ENCODE measurements around the gene CTNNA1.
A peak's percentile ranks its signal among the peaks of the same experiment; 100 is the strongest.
"Not testable (repeated sequence)": the region's sequence is repeated elsewhere in the genome, so short reads cannot be mapped to it uniquely, and the experiment has no call there.

Gene CTNNA1

DNA sequence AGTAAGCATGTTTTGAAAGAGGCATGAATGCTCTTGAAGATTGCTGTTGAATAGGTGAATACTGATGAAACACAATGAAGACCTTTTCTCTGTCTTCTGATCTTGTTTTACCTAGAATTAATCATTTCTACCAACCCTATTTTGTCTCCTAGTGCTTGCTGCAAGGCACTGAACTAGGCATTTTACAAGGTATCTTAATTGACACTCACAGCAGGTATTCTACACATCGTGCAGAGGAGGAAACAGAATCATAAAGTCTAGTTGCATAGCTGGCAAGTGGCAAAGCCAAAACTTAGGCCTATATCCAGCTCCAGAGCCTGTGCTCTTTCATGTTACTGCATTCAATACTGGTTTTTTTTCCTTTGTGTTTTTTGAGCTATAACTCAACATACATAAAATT, 50.7 kb downstream of the CTNNA1 start:
- no peak overlapping the region for H3K4me3 Mint-ChIP-seq
- H3K9me3 Mint-ChIP-seq = peaks cover 8 to 18% of the 10 kb centered on the region in 2 donors
- peaks cover 42% of the 10 kb centered on the region for H3K27me3 Mint-ChIP-seq
- H3K27ac Mint-ChIP-seq = no peak overlapping the region
- no peaks in the 10 kb centered on the region for H3K4me1 Mint-ChIP-seq
- DNase-seq = no peak
- ATAC-seq = no peak

DNA sequence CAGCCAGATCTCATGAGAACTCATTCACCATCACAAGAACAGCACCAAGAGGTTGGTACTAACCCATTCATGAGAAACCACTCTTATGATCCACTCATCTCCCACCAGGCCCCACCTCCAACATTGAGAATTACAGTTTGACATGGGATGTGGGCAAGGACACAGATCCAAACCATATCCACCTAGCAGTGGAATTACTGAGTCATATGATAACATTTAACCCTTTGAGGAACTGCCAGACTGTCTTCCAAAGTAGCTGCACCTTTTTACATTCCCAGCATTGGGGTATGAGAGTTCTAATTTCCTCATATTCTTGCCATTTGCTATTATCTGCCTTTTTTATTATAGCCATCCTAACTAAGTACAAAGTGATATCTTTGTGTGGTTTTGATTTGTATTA, 51.9 kb downstream of the CTNNA1 start:
- Mint-ChIP-seq H3K9me3 (peaks cover 3 to 12% of the 10 kb centered on the region in 2 donors), H3K4me3 (no peak overlapping the region), H3K27ac (no peak overlapping the region), H3K4me1 (no peaks in the 10 kb centered on the region), H3K27me3 (peaks cover 30% of the 10 kb centered on the region)
- no peak for ATAC-seq
- no peak for DNase-seq

DNA sequence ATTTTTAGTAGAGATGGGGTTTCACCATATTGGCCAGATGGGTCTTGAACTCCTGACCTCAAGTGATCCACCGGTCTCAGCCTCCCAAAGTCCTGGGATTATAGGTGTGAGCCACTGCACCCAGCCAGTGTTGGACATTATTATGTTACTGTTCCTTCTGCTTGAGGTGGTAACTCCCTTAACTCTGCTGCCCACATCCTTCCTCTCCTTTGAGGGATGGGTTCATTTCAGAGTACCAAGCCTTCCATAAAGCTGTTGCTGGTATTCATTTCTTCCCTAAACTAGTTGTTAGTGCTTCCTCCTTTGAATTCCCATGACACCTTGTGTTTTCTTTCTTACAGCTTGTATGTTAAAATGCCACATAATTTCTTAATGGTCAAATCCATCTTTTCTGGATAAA, 54.0 kb downstream of the CTNNA1 start:
- H3K4me3 Mint-ChIP-seq = no peak overlapping the region
- peaks cover 0 to 8% of the 10 kb centered on the region in 2 donors for H3K9me3 Mint-ChIP-seq
- ATAC-seq = no peak
- H3K4me1 Mint-ChIP-seq = no peaks in the 10 kb centered on the region
- no peak for DNase-seq
- H3K27me3 Mint-ChIP-seq = peaks cover 14% of the 10 kb centered on the region
- H3K27ac Mint-ChIP-seq = no peak overlapping the region

DNA sequence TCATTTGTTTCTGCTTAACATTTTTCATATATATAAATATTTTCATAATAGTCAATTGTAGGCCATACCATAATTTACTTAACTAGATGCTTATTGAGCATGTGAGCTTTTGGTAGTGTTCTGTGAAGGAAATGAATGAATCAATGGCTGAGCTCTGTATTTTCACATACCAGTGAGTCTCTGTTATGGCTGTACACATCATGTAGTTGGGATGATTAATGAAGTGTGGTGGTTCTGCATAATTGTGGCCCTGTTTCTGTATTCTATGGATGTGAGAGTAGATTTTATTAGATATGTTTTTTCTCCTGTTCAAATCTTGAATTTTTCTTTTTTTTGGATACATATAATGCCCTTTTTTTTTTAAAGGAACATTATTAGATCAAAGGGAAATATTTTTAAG, 56.2 kb downstream of the CTNNA1 start:
- ATAC-seq (no peak), DNase-seq (no peak)
- Mint-ChIP-seq H3K27me3 (no peaks in the 10 kb centered on the region), H3K4me1 (no peaks in the 10 kb centered on the region), H3K4me3 (no peak overlapping the region), H3K9me3 (peaks cover 0 to 8% of the 10 kb centered on the region in 2 donors), H3K27ac (no peak overlapping the region)

DNA sequence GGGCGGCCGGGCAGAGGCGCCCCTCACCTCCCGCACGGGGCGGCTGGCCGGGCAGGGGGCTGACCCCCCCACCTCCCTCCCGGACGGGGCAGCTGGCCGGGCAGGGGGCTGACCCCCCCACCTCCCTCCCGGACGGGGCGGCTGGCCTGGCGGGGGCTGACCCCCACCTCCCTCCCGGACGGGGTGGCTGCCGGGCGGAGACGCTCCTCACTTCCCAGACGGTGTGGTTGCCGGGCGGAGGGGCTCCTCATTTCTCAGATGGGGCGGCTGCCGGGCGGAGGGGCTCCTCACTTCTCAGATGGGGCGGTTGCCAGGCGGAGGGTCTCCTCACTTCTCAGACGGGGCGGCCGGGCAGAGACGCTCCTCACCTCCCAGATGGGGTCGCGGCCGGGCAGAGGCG, 57.6 kb downstream of the CTNNA1 start:
- not testable (repeated sequence) for ATAC-seq, H3K4me3 Mint-ChIP-seq, H3K27ac Mint-ChIP-seq, DNase-seq, H3K4me1 Mint-ChIP-seq, H3K27me3 Mint-ChIP-seq, H3K9me3 Mint-ChIP-seq

DNA sequence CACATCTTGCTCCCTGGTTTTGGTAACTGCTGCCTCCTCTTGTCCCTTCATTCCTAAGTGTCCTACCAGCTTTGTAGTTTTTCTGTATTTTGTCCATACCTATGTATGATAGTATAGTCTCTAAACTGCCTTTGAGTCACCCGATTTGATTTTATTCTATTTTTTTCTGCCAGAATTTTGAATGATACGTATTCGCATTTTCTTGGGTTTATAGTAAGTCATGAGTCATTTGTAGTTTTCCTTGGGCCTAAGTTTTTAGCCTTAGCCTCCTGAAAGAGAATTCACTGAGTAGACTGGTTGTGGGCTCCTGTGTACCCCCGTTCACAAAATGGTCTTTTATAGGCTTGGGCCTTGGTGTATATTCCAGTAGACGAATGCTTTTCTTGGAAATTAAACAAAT, 62.3 kb downstream of the CTNNA1 start:
- no peak overlapping the region for H3K4me3 Mint-ChIP-seq
- H3K27ac Mint-ChIP-seq = no peak overlapping the region
- no peaks in the 10 kb centered on the region for H3K9me3 Mint-ChIP-seq
- no peaks in the 10 kb centered on the region for H3K4me1 Mint-ChIP-seq
- ATAC-seq = no peak
- no peak for DNase-seq
- H3K27me3 Mint-ChIP-seq = peaks cover 12% of the 10 kb centered on the region

DNA sequence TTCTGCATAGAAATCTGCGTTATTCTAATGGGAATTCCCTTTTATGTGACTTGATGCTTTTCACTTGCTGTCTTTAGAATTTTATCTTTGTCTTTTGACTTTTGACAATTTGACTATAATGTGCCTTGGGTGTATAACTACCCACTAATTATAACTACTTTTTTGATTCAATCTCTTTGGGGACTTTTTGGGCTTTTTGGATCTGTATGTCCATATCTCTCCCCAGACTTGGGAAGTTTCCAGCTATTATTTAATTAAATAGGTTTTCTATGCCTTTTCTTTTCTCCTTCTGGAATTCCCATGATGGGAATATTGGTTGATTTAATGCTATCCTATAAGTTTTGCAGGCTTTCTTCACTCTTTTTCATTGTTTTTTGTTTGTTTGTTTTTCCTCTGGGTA, 64.0 kb downstream of the CTNNA1 start:
- ATAC-seq (no peak), DNase-seq (no peak)
- Mint-ChIP-seq H3K27ac (no peak overlapping the region), H3K4me1 (no peaks in the 10 kb centered on the region), H3K27me3 (peaks cover 14% of the 10 kb centered on the region), H3K9me3 (no peaks in the 10 kb centered on the region), H3K4me3 (no peak overlapping the region)

DNA sequence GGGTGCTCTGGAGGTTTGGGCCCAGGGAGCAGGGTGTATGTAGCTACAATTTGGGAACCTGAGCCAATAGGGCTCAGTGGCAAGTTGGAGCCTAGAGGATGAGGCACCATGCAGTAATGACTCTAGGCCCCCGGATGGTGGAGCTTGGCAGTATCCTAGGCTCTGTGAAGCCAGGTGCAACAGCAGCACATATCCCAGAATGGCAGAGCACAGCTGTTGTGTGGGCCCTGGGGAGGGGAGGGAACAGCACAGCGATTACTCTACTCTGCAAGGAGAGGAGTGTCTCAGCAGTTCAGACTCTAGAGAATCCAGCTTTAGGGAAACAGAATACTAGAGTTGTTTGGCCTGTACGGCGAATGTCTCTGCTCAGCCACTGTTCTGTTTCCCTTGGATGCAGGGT, 65.9 kb downstream of the CTNNA1 start:
- DNase-seq (no peak), ATAC-seq (no peak)
- Mint-ChIP-seq H3K27me3 (peaks cover 26% of the 10 kb centered on the region), H3K4me3 (no peak overlapping the region), H3K9me3 (no peaks in the 10 kb centered on the region), H3K27ac (no peak overlapping the region), H3K4me1 (no peaks in the 10 kb centered on the region)

DNA sequence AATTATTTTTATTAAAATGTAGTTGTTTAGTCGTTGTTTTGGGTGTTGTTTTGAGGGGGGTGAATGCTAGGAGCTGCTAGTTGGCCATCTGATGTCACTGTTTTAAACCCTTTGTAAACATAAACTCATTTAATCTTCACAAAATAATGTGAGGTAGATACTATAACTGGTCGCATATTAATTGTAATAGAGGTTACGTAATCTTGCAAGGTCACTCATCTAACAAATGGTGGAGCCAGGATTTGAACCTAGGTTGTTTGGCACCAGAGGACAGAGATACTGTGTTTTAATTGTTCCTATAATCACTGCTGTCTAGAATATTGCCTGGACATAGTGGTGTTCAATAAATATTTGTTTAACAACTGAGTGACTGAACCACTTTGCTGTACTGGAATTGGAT, 67.5 kb downstream of the CTNNA1 start:
- DNase-seq = no peak
- no peak for ATAC-seq
- no peak overlapping the region for H3K27ac Mint-ChIP-seq
- H3K27me3 Mint-ChIP-seq = peaks cover 26% of the 10 kb centered on the region
- no peak overlapping the region for H3K4me3 Mint-ChIP-seq
- H3K4me1 Mint-ChIP-seq = peaks cover 6% of the 10 kb centered on the region
- H3K9me3 Mint-ChIP-seq = no peaks in the 10 kb centered on the region

DNA sequence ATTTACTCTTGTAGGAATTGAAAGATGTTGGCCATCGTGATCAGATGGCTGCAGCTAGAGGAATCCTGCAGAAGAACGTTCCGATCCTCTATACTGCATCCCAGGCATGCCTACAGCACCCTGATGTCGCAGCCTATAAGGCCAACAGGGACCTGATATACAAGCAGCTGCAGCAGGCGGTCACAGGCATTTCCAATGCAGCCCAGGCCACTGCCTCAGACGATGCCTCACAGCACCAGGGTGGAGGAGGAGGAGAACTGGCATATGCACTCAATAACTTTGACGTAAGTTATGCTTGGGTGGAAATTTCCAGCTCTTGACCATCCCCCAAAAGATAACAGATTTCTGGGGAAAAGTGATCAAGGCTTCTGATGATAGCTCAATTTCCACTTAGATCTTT, 71.3 kb downstream of the CTNNA1 start:
- H3K4me1 Mint-ChIP-seq = peaks cover 6% of the 10 kb centered on the region
- ATAC-seq (no peak), DNase-seq (no peak)
- peaks cover 31% of the 10 kb centered on the region for H3K27me3 Mint-ChIP-seq
- no peak overlapping the region for H3K27ac Mint-ChIP-seq
- no peak overlapping the region for H3K4me3 Mint-ChIP-seq
- H3K9me3 Mint-ChIP-seq = no peaks in the 10 kb centered on the region

DNA sequence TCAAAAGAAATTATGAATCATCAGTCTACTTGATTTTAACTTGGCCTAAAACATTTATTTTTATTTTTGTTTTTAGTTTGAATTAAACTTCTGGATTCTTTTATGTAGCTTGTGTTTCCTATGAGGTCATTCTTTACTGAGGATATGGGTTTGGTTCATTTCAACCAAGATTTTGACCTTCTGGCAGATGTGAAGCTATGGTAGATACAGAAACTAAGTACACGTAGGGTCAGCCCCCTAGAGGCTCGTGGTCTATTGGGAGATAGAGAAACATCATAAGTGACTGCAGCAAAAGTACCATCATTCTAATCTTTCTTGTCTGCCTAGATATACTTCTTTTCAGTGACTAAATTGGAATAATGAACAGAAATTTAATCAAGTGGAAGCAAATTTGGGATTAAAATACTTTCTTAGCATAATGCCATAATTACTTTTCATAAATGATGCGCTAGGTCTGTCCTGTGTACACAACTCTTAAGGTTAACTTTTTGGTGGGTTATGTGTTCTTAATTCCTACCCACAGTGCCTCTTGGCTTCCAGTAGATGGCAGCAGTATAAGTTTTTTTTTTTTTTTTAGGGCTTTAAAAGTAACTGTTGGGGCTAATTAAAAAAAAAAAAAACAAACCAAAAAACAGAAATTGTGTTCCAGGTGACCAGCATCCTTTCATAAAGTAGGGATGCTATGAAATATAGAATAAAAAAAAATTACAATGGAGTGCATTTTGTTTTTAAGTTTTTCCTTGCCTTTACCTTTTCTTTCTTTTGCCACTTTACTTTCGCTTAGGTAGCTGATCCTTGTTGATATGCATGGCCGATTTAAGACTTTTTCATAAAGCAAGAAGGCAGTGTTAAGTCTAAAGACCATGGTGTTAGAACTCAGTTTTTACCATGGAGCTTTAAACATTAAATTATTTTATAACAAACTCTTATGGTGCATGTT, 72.0 kb downstream of the CTNNA1 start:
- no peak overlapping the region for H3K27ac Mint-ChIP-seq
- no peaks in the 10 kb centered on the region for H3K9me3 Mint-ChIP-seq
- DNase-seq = no peak
- peaks cover 34% of the 10 kb centered on the region for H3K27me3 Mint-ChIP-seq
- H3K4me3 Mint-ChIP-seq = no peak overlapping the region
- peak; percentile 60 for ATAC-seq
- H3K4me1 Mint-ChIP-seq = peaks cover 6% of the 10 kb centered on the region

DNA sequence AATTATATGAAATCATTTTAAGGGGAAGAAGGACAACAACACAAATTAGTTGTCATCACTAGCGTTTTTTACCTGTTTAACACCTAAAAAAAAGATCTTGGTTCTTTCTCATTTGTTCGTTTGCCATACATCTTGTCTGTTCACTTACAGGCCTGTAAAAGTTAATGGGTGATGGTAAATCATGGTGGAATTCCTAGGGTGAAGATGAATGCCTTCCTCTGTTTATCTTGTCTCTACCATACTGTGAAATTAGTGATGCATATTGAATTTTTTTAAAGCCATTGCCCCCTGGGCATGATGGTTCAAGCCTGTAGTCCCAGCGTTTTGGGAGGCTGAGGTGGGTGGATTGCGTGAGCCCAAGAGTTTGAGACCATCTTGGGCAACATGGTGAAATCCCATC, 75.3 kb downstream of the CTNNA1 start:
- Mint-ChIP-seq H3K27ac (peak overlapping the region in 1 of 2 donors; percentile 8), H3K4me3 (no peak overlapping the region)
- no peak for ATAC-seq

DNA sequence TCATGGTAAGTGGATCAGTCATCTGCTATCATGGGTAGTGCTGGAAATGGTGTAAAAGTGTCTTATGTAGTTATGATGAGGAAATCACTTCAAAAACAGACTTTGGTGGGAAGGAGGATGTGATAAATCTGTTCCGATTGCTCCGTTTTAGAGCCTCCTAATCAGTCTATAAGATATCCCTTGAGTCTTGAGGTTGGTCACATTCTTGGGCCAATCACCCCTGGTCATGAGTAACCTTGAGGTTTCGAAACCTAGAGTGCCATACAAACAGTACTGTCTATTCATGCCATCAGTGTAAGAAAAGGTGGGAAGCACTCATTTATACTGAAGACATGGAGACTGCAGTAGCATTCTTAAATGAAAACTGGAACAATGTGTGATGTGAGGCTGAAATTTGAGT, 76.1 kb downstream of the CTNNA1 start:
- no peak for DNase-seq
- Mint-ChIP-seq H3K9me3 (no peaks in the 10 kb centered on the region), H3K27me3 (peaks cover 24% of the 10 kb centered on the region), H3K4me3 (no peak overlapping the region), H3K27ac (no peak overlapping the region), H3K4me1 (peaks cover 6% of the 10 kb centered on the region)
- ATAC-seq = no peak

More for the DNA sequence above, 75.3 kb downstream of the CTNNA1 start:
- Mint-ChIP-seq H3K27me3 (peaks cover 20% of the 10 kb centered on the region), H3K4me1 (peaks cover 6% of the 10 kb centered on the region), H3K9me3 (no peaks in the 10 kb centered on the region)
- no peak for DNase-seq

DNA sequence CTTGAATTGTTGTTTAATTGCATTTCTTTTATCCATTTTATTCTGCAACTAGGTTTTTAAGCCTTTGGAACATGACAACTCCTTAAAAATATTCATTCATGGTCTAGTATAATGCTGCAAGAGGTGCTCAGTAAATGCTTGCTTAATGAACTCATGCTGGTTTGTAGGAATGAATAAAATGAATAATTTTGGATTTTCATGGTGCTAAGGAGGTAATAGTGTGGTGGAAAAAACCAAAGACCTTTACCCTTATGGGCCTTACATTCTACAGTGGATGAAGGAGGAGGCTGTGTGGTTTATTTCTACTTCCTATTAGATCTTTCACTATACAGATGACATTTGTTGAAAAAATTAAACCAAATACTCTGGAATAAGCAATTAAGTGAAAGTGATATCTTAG, 78.5 kb downstream of the CTNNA1 start:
- H3K4me3 Mint-ChIP-seq = no peak overlapping the region
- H3K9me3 Mint-ChIP-seq = no peaks in the 10 kb centered on the region
- H3K27ac Mint-ChIP-seq = no peak overlapping the region
- peaks cover 33% of the 10 kb centered on the region for H3K27me3 Mint-ChIP-seq
- DNase-seq = no peak
- H3K4me1 Mint-ChIP-seq = no peaks in the 10 kb centered on the region
- ATAC-seq = no peak

DNA sequence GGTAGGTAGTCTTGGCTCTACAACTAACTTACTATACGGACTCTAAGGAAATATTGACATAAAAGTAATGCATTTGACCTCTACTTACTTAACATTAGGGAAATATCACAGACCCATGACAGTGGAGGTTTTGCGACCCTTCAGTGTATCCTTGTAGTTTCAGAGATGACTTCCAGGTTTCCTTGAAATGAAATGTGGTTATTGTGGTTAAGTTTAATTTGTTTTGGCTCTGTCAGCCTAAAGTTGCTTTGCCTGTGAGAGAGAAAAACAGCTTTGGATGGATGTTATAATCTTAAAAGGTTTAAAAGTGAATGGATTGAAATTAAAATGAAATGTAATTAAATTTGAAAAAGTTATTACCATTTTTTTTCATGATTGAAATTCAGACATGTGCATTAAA, 79.0 kb downstream of the CTNNA1 start:
- Mint-ChIP-seq H3K9me3 (no peaks in the 10 kb centered on the region), H3K27me3 (peaks cover 36% of the 10 kb centered on the region), H3K4me1 (no peaks in the 10 kb centered on the region), H3K4me3 (no peak overlapping the region), H3K27ac (no peak overlapping the region)
- DNase-seq (no peak), ATAC-seq (no peak)

DNA sequence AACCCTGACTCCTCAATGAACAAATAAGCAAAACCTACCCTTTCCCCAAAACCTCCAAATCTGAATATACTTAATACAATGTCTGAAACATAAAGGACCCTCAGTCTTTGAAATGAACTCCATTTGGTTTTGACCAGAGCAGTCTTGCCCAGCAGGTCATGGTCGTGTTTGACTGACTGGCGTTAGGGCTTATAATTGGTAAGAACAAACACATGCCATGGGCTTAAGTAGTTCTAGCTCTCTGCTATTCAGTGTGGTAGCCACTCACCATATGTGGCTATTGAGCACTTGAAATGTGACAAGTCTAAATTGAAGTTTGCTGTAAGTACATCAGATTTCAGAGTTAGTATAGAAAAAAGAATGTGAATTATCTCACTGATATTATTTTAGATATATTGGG, 79.9 kb downstream of the CTNNA1 start:
- ATAC-seq = no peak
- no peak overlapping the region for H3K4me3 Mint-ChIP-seq
- H3K4me1 Mint-ChIP-seq = no peaks in the 10 kb centered on the region
- no peak overlapping the region for H3K27ac Mint-ChIP-seq
- no peaks in the 10 kb centered on the region for H3K9me3 Mint-ChIP-seq
- DNase-seq = no peak
- peaks cover 42% of the 10 kb centered on the region for H3K27me3 Mint-ChIP-seq

Measured in stimulated activated naive CD8-positive, alpha-beta T cell treated with anti-CD3 and anti-CD28 coated beads, Interleukin-15, amount 100 ng/mL, for 72 hours (primary cell).